ENCODE data around the gene PLEKHA1.

PLEKHA1 gene

DNA sequence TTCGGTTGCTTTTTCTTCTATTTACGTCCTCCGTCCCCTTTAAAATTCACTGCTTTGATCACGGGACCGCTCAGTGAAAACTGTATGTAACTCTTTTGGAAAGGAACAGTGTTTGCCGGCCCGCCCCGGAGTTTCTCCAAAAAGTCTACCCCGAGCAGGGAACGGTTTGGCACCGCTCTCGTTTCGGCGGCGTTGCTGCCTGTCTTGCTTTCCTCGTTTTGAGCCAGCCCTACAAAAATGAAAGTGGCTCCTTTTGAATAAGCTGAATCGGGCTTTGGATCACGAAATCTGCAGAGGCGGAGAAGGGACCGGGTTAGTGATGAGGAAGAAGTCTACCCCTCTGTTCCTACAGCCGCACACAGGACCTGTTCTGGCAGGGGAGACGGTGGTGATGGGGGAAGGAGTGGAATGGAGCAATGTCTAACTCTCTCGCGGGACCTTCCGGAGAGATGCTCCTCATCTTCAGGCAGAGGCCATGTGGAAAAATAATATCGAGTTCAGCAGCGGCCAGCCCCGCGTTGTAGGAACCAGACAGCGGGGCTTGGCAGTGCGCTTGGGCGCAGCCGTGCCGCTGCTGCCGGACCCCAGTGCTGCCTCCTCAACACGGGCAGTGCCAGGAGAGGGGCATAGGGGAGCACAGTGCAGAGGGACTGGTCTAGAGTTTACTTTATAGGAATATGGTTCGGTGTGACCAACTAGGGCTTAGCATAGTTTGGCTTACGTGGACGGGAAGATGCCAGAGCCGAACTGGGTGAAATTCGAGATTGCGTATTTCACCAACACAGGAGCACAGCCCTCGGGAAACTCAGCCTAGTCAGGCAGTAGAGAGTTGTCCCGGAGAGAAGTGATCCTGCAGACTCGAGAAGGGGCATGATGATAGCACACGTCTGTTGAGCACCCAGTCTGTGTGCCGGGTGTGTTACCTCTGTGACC, 88.3 kb downstream of the PLEKHA1 start:
- DNase-seq: no peak

DNA sequence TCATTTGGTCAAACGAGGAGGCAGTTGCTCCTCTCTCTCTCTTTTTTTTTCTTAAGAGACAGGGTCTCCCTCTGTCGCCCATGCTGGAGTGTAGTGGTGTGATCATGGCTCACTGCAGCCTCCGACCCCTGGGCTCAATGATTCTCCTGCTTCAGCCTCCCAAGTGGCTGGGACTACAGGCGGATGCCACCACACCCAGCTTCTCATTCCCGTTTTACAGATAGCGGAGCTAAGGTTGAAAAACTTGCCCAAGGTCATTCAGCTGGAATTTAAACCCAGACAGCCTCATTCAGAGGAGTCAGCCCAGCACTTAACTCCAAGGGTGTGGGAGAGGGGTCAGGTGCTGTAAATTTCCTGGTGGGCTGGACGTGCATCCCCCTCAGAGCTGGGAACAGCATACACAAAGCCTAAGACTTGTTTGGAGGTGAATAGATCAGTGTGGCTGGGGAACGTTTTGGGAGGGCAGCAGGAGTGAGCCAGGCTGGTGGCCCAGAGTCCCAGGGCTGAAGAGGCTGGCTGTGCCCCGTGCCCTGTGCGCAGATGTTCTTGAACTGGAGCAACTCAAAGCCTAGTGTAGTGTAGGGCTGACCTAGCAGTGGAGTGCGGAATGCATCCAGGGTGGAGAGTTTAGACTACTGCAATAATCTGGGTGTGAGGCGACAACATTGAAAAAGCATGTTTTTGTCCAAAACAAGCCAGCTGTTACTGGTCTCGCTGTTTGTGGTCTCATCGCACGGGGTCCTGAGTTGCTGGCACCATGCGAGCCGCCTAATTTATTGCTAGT, 89.2 kb downstream of the PLEKHA1 start:
- DNase-seq: no peak

GRCh38 chr10:122464250-122464510, 89.7 kb downstream of the PLEKHA1 start:
- DNase-seq: no peak

DNA sequence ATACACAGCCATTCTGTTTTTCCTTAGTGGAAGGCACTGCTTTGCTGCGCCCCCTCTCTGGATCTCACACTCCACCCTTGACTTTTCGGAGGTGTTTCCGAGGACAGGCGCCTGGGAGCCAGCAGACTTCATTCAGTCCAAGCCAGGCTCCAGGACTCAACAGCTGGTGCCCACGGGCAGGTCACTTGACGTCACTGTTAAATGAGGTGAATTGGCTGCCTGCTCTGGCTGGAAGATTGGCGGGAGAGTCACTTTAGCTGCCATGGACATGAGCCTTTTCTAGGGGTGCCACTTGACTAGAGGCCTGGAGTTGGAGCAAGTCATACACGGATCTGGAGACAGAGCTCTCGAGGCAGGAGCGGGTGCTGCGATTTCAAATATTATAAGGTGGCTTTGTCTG, 90.1 kb downstream of the PLEKHA1 start:
- no peak for DNase-seq

- no peak for DNase-seq
These were observed 91.0 kb downstream of the PLEKHA1 start for GRCh38 chr10:122465401-122466040.

DNA sequence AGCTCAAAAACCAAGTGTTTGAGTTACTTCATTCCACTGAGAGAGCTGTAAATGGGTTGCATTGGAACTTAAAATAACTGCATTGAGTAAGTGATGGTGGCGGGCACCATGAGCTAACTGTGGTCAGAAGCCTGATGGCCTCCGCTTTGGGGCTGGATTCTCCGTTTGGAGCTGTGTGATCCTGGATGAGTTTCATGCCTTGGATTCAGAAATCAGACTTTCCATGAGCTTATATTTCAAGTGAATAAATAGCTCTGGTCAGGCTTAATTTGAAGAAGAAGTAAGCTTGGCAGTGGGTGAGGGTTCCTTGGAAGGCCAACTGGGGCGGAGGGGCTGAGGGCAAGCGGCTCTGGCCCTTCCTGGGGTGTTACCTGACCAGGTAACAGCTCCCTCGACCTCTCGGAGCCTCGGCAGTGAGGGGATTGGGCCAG, 92.5 kb downstream of the PLEKHA1 start:
- no peak for DNase-seq

- DNase-seq: no peak
These were observed 93.2 kb downstream of the PLEKHA1 start for GRCh38 chr10:122467701-122468100.

DNA sequence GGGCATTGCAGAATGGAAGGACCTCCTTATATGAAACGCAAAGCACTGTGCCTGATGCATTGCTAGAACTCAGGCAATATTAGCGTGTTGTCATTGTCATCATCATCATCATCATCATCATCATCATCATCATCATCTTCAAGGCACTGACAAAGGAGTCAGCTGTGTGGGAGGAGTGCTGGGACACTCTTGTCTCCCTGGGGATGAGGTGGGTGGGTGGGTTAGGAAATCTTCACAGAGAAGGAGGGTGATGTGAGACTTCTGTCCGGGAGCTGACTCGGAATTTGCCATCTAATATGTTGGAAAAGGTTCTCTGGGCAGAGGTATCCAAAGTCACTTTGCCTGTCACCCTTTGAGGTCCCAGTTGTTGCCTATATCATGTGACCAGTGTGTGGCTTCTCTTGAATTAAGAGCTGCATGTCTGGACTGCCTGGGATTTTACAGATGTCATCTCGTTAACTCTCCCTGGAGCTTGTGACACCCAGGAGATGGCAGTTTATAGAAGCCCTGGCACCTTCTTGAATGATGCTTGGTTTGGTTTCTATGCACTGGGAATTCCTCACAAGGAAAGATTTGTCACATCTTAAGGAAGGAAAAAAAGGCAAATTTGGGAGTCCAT, 93.9 kb downstream of the PLEKHA1 start:
- DNase-seq: no peak

DNA sequence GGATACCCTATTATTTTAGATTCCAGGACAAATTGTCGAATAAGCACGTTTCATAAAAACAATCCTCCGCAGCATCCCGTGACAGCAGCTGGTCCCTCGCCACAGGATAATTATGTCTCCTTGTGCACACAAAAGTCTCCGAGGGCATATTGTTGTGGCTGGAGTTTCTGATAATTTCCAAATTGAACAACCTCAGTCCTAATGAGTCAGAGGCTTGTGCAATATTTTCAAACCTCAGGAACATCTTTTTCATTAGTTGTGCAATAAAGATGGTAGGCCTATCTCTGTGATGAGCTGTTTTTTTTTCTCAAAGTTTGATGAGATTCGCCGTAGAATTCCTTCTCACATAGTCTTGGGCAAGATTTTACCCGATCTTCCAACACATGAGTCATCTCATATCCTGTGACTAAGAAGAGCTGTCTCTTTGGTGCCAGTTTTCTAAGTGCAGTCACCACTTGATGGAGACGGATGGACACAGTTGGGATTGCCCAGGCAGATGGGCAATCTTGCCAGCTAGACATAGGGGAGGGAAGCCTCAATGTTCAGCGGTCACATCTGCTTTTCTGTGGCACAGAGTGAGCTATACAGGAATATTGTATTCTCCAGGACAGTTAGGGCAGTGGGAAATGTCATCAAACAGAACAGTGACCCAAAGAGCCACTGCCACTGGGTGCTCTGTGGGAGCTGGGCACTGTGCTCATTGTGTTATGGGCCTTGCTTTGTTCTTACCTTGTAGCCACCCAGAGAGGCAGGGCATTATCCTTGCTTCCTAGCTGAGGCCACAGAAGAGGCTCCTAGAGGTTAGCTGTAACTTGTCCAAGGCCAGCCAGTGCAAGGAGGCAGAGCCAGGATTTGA, 94.6 kb downstream of the PLEKHA1 start:
- no peak for DNase-seq

GRCh38 chr10:122469848-122470247, 95.3 kb downstream of the PLEKHA1 start:
- no peak for DNase-seq

DNA sequence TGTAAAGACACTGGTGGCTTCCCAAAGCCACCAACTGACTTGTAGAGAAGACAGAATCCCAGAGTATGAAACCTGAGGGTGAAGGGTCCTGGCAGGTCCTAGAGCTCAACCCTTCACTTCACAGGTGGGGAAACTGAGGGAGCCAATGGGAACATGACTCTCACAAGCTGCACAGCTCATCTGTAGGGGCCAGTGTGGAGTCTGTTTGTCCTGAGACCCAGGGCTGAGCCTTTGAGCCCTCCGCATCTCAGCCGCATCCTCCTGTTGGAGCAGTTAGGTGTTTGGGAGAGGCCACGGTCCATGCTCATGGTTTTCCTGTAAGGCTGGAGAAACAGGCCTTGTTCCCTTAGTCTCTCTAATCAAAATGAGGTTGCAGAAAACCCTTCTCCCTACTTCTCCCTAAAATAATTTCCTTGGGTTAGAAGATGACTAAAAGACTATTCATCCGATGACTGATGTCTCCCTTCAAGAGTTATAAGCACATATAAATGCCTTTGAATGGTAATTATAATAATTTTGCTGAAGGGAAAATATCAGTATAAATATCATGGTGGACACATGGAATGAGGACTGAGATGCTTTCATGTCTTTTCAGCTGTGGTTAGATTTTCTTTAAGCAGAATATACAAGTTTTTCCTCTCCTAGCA, 97.1 kb downstream of the PLEKHA1 start:
- DNase-seq: no peak

GRCh38 chr10:122473116-122473515, 98.6 kb downstream of the PLEKHA1 start:
- no peak for DNase-seq

GRCh38 chr10:122474131-122474818, 99.8 kb downstream of the PLEKHA1 start:
- no peak for DNase-seq

DNA sequence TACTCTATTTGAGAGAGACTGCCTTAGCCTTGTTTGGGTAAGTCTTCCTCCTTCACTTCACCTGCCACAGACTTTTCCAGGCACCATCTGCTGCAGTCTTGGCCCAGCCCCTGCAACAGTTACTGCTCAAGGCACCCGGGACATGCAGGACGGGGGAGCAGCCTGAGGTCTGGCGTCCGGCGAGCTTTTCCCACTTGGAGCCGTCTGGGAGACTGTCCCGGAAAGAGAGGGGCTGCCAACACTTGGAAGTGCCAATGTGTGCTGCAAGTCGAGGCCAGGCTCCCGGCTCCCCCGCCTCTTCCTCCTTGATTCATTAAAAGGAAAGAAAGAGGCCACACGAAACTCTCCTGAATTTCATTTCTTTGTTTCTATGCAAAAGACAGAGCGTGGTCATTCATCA, 100.6 kb downstream of the PLEKHA1 start:
- no peak for DNase-seq

GRCh38 chr10:122475591-122476332, 101.3 kb downstream of the PLEKHA1 start:
- no peak for DNase-seq

GRCh38 chr10:122476333-122476695, 101.8 kb downstream of the PLEKHA1 start:
- no peak for DNase-seq

DNA sequence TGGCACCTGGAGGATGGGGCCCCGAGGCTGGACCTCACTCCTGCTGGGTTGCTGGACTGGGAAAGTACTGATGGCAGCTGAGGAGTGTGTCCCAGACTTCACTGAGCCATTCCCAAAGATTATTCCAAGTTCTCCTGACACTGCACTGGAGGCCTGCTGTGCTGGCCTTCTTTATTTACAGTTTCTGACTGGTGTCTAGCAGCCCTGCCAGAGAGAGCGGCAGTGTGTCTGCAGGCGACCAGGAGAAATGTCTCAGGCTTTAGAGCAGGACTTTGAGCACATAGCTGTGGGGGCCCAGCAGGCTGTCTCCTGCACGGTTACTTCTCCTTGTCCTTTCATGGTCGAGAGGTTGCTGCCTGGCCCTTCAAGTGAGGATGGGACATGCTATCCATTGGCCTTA, 102.9 kb downstream of the PLEKHA1 start:
- DNase-seq: no peak

DNA sequence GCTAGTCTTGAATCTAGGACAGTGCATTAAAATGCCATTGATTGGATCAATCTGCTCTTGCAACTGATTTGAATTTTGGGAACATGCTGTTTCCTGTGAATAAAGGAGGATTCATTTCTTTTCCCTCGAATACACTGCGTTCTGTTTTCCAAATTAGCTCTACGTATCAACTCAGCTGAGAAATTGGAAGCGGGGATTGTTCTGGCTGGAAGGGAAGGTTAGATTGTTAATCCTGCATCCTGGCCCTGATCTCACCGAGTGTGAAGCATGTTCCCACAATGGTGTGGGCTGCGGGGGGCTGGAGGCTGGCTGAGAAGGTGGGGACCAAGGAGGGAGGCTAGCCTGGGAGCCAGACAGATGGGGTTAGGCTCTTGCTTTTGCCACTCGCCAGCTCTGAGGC, 104.5 kb downstream of the PLEKHA1 start:
- DNase-seq: no peak

DNA sequence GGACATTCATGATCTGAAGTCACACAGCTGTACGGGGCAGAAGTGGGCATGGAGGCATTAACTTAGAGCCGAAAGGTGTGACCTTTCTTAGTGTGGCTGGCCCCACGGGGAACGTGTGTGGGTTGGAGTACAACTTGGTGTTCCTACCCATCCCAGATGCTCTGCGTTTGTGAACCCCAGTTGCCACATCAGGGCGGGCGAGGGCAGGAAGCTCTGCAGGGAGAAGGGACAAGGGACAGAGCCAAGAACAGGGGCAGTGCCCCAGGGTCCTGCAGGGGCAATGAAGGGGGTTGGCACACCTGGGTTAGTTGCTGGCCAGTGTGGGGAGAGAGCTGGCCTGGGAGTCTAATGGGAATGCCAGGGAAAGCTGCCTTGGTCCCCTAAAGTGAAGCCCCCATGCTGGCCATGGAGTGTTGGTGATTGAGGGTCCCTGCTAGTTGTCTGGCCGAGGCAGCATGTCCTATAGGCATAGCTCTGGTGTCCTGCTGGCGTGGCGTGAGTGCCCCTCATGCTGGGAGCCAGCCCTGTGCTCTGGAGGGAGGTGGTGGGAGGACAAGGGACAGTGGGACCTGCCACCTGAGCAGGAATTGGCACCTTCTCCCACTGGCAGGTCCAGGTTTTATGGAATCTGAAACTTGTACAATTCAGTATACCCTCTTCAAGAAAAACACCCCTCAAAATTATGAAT, 105.8 kb downstream of the PLEKHA1 start:
- no peak for DNase-seq

All from activated CD8-positive, alpha-beta memory T cell treated with anti-CD3 and anti-CD28 coated beads, Interleukin-2, amount 50 U/mL, for 4 hours (primary cell).